ENCODE data around the gene MYDGF. TPM values are rescaled to one million over a fixed set of nuclear protein-coding genes. Genes with fewer than 3 reads are reported as not detected.

MYDGF gene
- total and polyA plus RNA-seq, 2 experiments from 2014 or later, result 207 to 591 TPM

DNA sequence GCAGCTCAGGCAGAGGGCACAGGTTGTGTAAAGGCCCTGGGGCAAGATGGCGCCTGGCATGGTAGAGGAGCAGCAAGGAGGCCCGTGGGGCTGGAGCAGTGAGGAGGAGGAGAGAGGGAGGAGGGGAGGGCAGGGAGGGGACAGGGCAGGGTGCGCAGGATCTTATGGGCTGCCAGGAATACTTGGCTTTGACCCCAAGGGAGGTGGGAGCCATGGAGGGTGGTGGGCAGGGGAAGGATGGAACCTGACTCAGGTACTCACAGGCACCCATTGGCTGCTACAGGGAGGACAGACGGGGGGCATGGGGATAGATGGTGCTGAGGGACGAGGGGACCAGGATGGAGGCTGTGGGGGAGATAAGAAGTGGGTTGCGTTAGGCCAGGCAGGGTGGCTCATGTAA lies 27.5 kb downstream of the MYDGF start:
- TF ChIP-seq EZH2 (IDR thresholded peaks at IDR 0.05; ENCODE audit: insufficient read depth, poor library complexity, severe bottlenecking) (no peak), EZH2phosphoT487 (IDR thresholded peaks at IDR 0.05; ENCODE audit: insufficient read depth, low read depth) (no peak)
- Histone ChIP-seq H3K36me3 (ENCODE audit: low read depth) (no peaks in the 10 kb centered on the region), H3K4me3 (no peak overlapping the region), H3K27me3 (replicated peaks; ENCODE audit: insufficient read depth) (no peaks in the 10 kb centered on the region), H3K9me2 (ENCODE audit: insufficient read depth) (no peaks in the 10 kb centered on the region), H3F3A (ENCODE audit: insufficient read depth) (no peaks in the 10 kb centered on the region), H4K20me1 (ENCODE audit: insufficient read depth) (no peaks in the 10 kb centered on the region), H3K9ac (no peak overlapping the region), H2AFZ (no peak overlapping the region), H3K9me3 (ENCODE audit: low read depth) (no peaks in the 10 kb centered on the region), H3K27ac (no peak overlapping the region), H3K79me2 (ENCODE audit: insufficient read depth) (no peaks in the 10 kb centered on the region), H3K4me2 (ENCODE audit: unreplicated experiment) (no peak overlapping the region), H3K4me1 (ENCODE audit: insufficient read depth) (no peaks in the 10 kb centered on the region)
- WGBS, 2 experiments (ENCODE audit: low coverage in 1 of 2, low lambda C conversion rate in 2 of 2, missing lambda C conversion rate in 2 of 2), result 93 to 94% methylated on average over 3 to 6 of the region's 6 CpGs
- in situ Hi-C loops (cut with MboI), result no loop called here
- no peak for DNase-seq

DNA sequence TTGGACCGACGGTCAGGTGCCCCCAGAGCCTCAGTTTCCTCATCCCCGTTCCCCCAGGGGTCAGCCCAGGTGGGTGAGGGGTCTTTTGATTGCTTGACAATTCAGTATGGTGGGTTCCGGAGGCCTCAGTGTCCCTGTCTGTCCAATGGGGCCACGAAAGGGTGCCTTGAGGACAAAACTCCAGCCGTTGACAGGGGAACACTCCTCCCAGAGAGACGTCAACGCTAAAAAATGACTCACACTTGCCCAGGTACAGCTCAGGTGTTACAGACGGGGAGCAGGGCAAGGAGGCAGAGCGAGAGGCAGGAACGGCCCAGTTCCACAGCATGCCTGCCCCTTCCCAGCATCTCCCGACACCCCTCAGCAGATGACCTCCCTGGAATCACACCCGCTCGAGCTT lies 29.0 kb downstream of the MYDGF start:
- Histone ChIP-seq H3K27ac (no peak overlapping the region), H3K79me2 (ENCODE audit: insufficient read depth) (no peaks in the 10 kb centered on the region), H3K36me3 (ENCODE audit: low read depth) (no peaks in the 10 kb centered on the region), H3K4me2 (ENCODE audit: unreplicated experiment) (no peak overlapping the region), H4K20me1 (ENCODE audit: insufficient read depth) (no peaks in the 10 kb centered on the region), H3K9me3 (ENCODE audit: low read depth) (no peaks in the 10 kb centered on the region), H2AFZ (no peak overlapping the region), H3F3A (ENCODE audit: insufficient read depth) (no peaks in the 10 kb centered on the region), H3K4me3 (no peak overlapping the region), H3K27me3 (replicated peaks; ENCODE audit: insufficient read depth) (no peaks in the 10 kb centered on the region), H3K4me1 (ENCODE audit: insufficient read depth) (no peaks in the 10 kb centered on the region), H3K9ac (no peak overlapping the region), H3K9me2 (ENCODE audit: insufficient read depth) (no peaks in the 10 kb centered on the region)
- TF ChIP-seq EZH2phosphoT487 (IDR thresholded peaks at IDR 0.05; ENCODE audit: insufficient read depth, low read depth), result no peak
- no peak for TF ChIP-seq EZH2 (IDR thresholded peaks at IDR 0.05; ENCODE audit: insufficient read depth, poor library complexity, severe bottlenecking)
- 82 to 87% methylated on average over 11 to 14 of the region's 14 CpGs for WGBS, 2 experiments (ENCODE audit: low coverage in 1 of 2, low lambda C conversion rate in 2 of 2, missing lambda C conversion rate in 2 of 2)
- in situ Hi-C loops (cut with MboI), result no loop called here
- DNase-seq, result no peak

DNA sequence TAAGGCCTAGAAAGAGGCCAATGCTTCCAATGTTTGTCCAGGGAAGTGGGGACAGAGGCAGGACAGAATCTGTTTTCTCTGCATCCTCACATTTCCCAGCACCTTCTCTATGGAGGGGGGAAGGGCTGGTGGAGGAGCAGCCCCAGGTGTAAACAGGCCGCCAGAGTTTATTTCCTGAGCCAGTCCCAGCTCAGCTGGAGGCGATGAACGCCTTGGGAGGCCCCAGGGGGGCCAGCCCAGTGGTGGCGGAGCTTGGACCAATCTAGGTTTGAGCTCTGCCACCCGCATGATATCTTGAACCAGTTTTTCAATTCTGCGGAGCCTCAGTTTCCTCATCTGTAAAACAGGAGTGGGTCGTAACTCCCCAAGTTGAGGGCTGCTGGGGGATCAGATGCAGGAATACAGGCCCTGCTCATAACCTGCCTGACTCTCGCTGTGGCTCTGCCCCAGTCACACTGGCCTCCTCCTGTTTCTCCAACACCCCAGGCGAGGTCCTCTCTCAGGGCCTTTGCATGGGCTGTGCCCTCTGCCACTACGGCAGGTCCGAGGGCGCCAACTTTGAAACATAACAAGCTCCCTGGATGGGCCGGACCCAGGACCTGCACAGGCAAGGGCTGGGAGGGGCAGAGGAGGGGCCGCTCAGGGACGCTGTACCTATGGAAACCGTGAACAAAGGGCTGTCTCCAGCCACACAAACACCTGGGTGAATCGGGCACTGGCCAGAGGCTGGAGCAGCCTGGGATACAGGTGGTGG lies 29.7 kb downstream of the MYDGF start:
- H3K4me1 ChIP-seq (ENCODE audit: insufficient read depth), result no peaks in the 10 kb centered on the region
- WGBS, 2 experiments (ENCODE audit: low coverage in 1 of 2, low lambda C conversion rate in 2 of 2, missing lambda C conversion rate in 2 of 2), result 89 to 91% methylated on average over 17 of the region's 17 CpGs
- no peak overlapping the region for H2AFZ ChIP-seq
- H3K27me3 ChIP-seq (replicated peaks; ENCODE audit: insufficient read depth), result no peaks in the 10 kb centered on the region
- no peak overlapping the region for H3K4me2 ChIP-seq (ENCODE audit: unreplicated experiment)
- in situ Hi-C loops (cut with MboI), result no loop called here
- TF ChIP-seq EZH2phosphoT487 (IDR thresholded peaks at IDR 0.05; ENCODE audit: insufficient read depth, low read depth), result no peak
- no peak for TF ChIP-seq EZH2 (IDR thresholded peaks at IDR 0.05; ENCODE audit: insufficient read depth, poor library complexity, severe bottlenecking)
- H3K9me2 ChIP-seq (ENCODE audit: insufficient read depth), result no peaks in the 10 kb centered on the region
- no peak overlapping the region for H3K27ac ChIP-seq
- H3K9ac ChIP-seq, result no peak overlapping the region
- H3K9me3 ChIP-seq (ENCODE audit: low read depth), result no peaks in the 10 kb centered on the region
- no peaks in the 10 kb centered on the region for H3F3A ChIP-seq (ENCODE audit: insufficient read depth)
- no peaks in the 10 kb centered on the region for H4K20me1 ChIP-seq (ENCODE audit: insufficient read depth)
- H3K79me2 ChIP-seq (ENCODE audit: insufficient read depth), result no peaks in the 10 kb centered on the region
- no peaks in the 10 kb centered on the region for H3K36me3 ChIP-seq (ENCODE audit: low read depth)
- DNase-seq, result no peak
- H3K4me3 ChIP-seq, result no peak overlapping the region

DNA sequence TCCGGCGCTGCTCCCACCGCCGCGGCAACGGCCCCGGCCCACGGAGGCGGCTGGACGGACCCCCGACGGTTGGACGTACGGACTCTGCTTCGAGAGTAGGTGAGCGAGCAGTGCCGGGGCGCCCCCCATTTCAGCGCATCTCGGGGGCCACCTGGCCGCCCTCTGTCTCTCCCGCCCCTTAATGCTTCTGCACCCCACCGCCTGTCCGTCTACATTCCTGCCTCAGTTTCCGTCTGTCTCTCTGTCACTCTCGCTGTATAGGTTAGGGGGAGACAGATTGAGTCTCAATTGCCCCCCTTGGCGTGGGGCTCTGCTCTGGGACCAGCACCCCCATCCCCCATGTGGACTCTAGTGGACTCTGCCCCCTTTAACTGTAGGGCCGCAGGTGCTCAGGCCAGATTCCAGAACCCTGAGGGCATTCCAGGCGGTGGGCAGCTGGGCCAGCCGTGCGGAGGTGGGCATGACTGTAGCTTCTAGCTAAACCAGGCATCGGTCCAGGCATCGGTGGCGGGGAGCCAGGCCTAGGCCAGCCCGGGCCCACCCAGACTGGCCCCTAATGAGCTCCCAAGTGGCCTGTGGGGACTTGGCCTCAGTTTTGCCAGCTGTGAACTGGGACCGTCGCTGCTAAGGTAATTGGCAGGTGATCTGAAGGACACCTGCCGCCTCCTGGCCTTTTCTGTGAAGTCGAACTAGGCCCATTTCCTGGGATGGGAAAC lies 30.5 kb downstream of the MYDGF start:
- H3K4me3 ChIP-seq, result peak overlapping the region; percentile 77
- H3K9me2 ChIP-seq (ENCODE audit: insufficient read depth), result no peaks in the 10 kb centered on the region
- H3K9ac ChIP-seq, result peak overlapping the region; percentile 64
- H3K27ac ChIP-seq, result no peak overlapping the region
- no peaks in the 10 kb centered on the region for H3K36me3 ChIP-seq (ENCODE audit: low read depth)
- peak overlapping the region; percentile 74 for H3K4me2 ChIP-seq (ENCODE audit: unreplicated experiment)
- 18 to 21% methylated on average over 26 to 39 of the region's 39 CpGs for WGBS, 2 experiments (ENCODE audit: low coverage in 1 of 2, low lambda C conversion rate in 2 of 2, missing lambda C conversion rate in 2 of 2)
- no peaks in the 10 kb centered on the region for H3K27me3 ChIP-seq (replicated peaks; ENCODE audit: insufficient read depth)
- in situ Hi-C loops (cut with MboI), result no loop called here
- peaks cover 4% of the 10 kb centered on the region; the same call in 1 of the 2 replicates for H3F3A ChIP-seq (ENCODE audit: insufficient read depth)
- H2AFZ ChIP-seq, result peak overlapping the region; percentile 93
- no peaks in the 10 kb centered on the region for H3K9me3 ChIP-seq (ENCODE audit: low read depth)
- no peaks in the 10 kb centered on the region for H4K20me1 ChIP-seq (ENCODE audit: insufficient read depth)
- peaks cover 4% of the 10 kb centered on the region for H3K4me1 ChIP-seq (ENCODE audit: insufficient read depth)
- no peak for DNase-seq
- TF ChIP-seq EZH2 (IDR thresholded peaks at IDR 0.05; ENCODE audit: insufficient read depth, poor library complexity, severe bottlenecking), result no peak
- TF ChIP-seq EZH2phosphoT487 (IDR thresholded peaks at IDR 0.05; ENCODE audit: insufficient read depth, low read depth), result no peak
- H3K79me2 ChIP-seq (ENCODE audit: insufficient read depth), result no peaks in the 10 kb centered on the region
